Hindlimb muscle (tissue), 1 donor: Measurements from ENCODE around the gene MTM1. TPM values are rescaled to one million over a fixed set of nuclear protein-coding genes. Genes with fewer than 3 reads are reported as not detected.

Experiments
- DNase-seq: peaks from one replicate; pipeline ENCODE4 v3.0.0-alpha.2; 2013
- polyA plus RNA-seq: library from polyadenylated mRNA; unstranded; fragments of 120-200 nt; gene quantifications from one replicate; pipeline ENCODE4 v1.2.1, GENCODE V29; 2013; ENCODE audit not compliant: insufficient read length

The MTM1 gene
- polyA plus RNA-seq = 5.6 TPM

GRCh38 chrX:150568320-150569154 lies at the start of gene MTM1:
Gene MTM1 (plus strand): TSS chrX:150568621. CDS start chrX:150592615, 23,994 bp downstream.
- DNase-seq = peak; percentile 93

GRCh38 chrX:150522494-150522893 lies 45.9 kb upstream of the MTM1 start:
- no peak for DNase-seq

- no peak for DNase-seq
Measured at GRCh38 chrX:150525061-150525919, 43.1 kb upstream of the MTM1 start.

- no peak for DNase-seq
Measured at GRCh38 chrX:150526692-150527091, 41.7 kb upstream of the MTM1 start.

GRCh38 chrX:150527108-150527507 lies 41.3 kb upstream of the MTM1 start:
- no peak for DNase-seq

GRCh38 chrX:150529587-150529986 lies 38.8 kb upstream of the MTM1 start:
- DNase-seq = no peak

- DNase-seq = no peak
Measured at GRCh38 chrX:150530821-150531220, 37.6 kb upstream of the MTM1 start.

- DNase-seq = no peak
Measured at GRCh38 chrX:150531467-150531866, 37.0 kb upstream of the MTM1 start.

- no peak for DNase-seq
Measured at GRCh38 chrX:150533863-150534262, 34.6 kb upstream of the MTM1 start.

- no peak for DNase-seq
Measured at GRCh38 chrX:150536455-150537116, 31.8 kb upstream of the MTM1 start.

GRCh38 chrX:150537851-150538250 lies 30.6 kb upstream of the MTM1 start:
- DNase-seq = no peak

- no peak for DNase-seq
Measured at GRCh38 chrX:150540965-150541364, 27.5 kb upstream of the MTM1 start.

GRCh38 chrX:150542846-150543229 lies 25.6 kb upstream of the MTM1 start:
- no peak for DNase-seq

- no peak for DNase-seq
Measured at GRCh38 chrX:150543230-150544155, 24.9 kb upstream of the MTM1 start.

GRCh38 chrX:150544222-150544787 lies 24.1 kb upstream of the MTM1 start:
- no peak for DNase-seq

- no peak for DNase-seq
Measured at GRCh38 chrX:150544835-150545770, 23.3 kb upstream of the MTM1 start.

- no peak for DNase-seq
Measured at GRCh38 chrX:150546711-150547153, 21.7 kb upstream of the MTM1 start.

- DNase-seq = peak; percentile 58
Measured at GRCh38 chrX:150547375-150548115, 20.9 kb upstream of the MTM1 start.

GRCh38 chrX:150548251-150548650 lies 20.2 kb upstream of the MTM1 start:
- DNase-seq = no peak

GRCh38 chrX:150548684-150549083 lies 19.7 kb upstream of the MTM1 start:
- no peak for DNase-seq
